Kidney epithelial cell (primary cell): ENCODE results near the gene VIPR1. TPM values are rescaled to one million over a fixed set of nuclear protein-coding genes. Genes with fewer than 3 reads are reported as not detected.

ENCODE experiments used
- DNase-seq: peaks from one replicate; pipeline ENCODE4 v3.0.0-alpha.2; 2010; ENCODE audit warnings: low read depth
- H3K27me3 ChIP-seq: 2 replicates; pipeline ENCODE4 v1.6.0; 2011; ENCODE audit warnings: low read length; ENCODE audit not compliant: control insufficient read depth, insufficient read depth
- H3K36me3 ChIP-seq: 2 replicates; pipeline ENCODE4 v1.5.1; 2011; ENCODE audit warnings: low read length; ENCODE audit not compliant: control insufficient read depth, insufficient read depth
- H3K4me3 ChIP-seq: 2 replicates; pipeline ENCODE4 v1.5.1; 2011; ENCODE audit warnings: low read depth, mild to moderate bottlenecking, control low read depth, low read length
- total RNA-seq: library from RNA; depleted of rRNA; stranded (reverse); fragments of >200 nt; gene quantifications from 2 replicates; pipeline ENCODE4 v1.2.3, GENCODE V29; 2015
- TF ChIP-seq, protein P1 (sequence below): IDR thresholded peaks from 2 replicates; pipeline ENCODE4 v1.5.1; 2011; ENCODE audit warnings: mild to moderate bottlenecking, moderate library complexity, low read length, control low read depth, inconsistent platforms; ENCODE audit not compliant: insufficient read depth, poor library complexity, severe bottlenecking

The VIPR1 gene
- total RNA-seq, 1 donor from 2014 or later, result 1.3 TPM

DNA sequence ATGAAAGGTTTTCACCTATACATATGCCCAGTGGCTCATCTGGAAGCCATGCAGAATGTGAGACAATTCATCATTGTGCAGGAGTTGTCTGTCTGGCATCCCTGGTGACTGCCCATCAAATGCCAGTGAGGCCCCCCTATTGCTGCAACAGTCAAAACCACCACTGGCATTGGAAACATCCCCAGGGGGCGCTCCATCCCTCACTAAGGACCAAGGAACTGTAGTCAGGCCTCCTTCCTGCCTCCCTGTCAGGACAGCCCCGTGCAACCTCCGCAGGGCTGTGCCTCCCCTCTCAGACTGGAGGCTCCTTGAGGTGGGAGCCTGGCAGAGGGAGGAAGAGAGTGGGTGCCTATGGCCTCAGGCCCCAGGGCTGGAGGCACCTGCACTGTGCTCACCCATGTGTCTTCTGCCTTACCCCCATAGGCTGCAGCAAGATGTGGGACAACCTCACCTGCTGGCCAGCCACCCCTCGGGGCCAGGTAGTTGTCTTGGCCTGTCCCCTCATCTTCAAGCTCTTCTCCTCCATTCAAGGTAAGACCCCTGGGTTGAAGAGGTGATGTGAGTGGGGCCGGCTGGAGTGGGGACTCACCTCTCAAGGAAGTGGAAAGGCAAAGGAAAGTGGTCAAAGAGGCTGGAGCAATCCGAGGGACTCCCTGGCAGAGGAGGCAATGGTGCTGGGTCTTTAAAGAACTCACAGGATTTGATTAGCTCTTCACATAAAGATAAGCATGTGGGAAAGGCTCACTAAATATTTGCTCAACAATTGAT is 16.5 kb downstream of the VIPR1 start:
- Histone ChIP-seq H3K4me3 (no peak overlapping the region), H3K36me3 (no peaks in the 10 kb centered on the region), H3K27me3 (no peaks in the 10 kb centered on the region)
- TF ChIP-seq, protein P1, sequence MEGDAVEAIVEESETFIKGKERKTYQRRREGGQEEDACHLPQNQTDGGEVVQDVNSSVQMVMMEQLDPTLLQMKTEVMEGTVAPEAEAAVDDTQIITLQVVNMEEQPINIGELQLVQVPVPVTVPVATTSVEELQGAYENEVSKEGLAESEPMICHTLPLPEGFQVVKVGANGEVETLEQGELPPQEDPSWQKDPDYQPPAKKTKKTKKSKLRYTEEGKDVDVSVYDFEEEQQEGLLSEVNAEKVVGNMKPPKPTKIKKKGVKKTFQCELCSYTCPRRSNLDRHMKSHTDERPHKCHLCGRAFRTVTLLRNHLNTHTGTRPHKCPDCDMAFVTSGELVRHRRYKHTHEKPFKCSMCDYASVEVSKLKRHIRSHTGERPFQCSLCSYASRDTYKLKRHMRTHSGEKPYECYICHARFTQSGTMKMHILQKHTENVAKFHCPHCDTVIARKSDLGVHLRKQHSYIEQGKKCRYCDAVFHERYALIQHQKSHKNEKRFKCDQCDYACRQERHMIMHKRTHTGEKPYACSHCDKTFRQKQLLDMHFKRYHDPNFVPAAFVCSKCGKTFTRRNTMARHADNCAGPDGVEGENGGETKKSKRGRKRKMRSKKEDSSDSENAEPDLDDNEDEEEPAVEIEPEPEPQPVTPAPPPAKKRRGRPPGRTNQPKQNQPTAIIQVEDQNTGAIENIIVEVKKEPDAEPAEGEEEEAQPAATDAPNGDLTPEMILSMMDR, result no peak
- no peak for DNase-seq

DNA sequence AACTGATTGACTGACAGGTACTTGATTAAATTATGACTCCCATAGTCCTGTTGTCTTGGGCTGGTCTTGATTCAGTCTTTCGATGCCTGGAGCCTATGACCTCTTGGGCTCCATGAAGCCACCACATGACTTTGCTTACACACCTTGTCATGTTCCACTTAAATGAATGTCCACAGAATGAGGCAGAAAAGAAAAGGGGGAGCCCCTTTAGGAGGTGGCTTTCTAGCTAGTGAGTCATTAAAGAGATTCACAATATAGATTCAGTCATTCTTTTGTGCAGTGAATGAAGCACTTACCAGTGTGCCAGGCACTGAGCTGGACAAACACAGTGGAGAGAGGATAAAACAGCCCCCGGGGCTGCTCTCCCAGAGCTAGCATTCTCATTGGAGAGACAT is 17.1 kb downstream of the VIPR1 start:
- H3K27me3 ChIP-seq, result no peaks in the 10 kb centered on the region
- no peak for DNase-seq
- no peaks in the 10 kb centered on the region for H3K36me3 ChIP-seq

DNA sequence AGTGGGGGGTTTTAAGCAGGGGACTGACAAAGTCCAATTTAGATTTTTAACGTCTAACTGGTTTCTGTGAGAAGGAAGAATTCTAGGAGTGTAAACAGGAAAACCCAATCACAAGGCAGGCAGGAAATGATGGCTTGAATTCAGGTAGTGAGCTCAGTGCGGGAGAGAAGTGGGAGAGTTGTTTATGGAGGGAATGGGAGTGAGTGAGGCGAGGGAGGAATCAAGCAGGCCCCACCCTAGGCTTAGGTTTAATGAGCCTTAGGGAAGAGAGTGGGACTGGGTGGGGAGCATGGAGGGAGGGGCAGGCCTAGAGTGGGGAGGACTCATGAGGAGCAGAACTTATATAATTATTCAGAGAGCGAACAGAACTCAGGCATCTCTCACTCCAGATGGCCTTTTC is 17.9 kb downstream of the VIPR1 start:
- no peak overlapping the region for H3K4me3 ChIP-seq
- DNase-seq, result no peak
- H3K36me3 ChIP-seq, result no peaks in the 10 kb centered on the region
- H3K27me3 ChIP-seq, result no peaks in the 10 kb centered on the region
- TF ChIP-seq, protein P1, result no peak

More for the DNA sequence above, 17.1 kb downstream of the VIPR1 start:
- TF ChIP-seq, protein P1, result no peak
- H3K4me3 ChIP-seq, result no peak overlapping the region

DNA sequence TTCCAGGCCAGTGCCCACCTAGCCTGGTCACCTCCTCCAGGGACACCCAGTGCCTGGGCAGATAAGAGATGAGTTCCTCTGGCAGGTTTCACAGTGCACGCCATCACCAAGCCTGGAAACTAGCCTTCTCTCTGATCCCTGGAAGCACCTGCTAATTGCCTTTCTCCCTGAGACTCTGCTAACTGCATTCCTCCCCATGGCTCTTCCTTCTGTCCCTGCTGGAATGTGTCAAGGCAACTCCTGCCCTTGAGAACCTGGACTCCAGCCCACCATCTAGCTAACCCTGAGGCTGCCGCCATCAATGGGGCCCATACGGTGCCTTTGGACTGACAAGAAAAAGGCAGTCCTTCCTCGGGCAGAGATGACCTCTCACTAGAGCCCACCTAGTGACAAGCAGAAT is 18.5 kb downstream of the VIPR1 start:
- Histone ChIP-seq H3K27me3 (no peaks in the 10 kb centered on the region), H3K4me3 (no peak overlapping the region), H3K36me3 (no peaks in the 10 kb centered on the region)
- TF ChIP-seq, protein P1, result no peak
- no peak for DNase-seq

DNA sequence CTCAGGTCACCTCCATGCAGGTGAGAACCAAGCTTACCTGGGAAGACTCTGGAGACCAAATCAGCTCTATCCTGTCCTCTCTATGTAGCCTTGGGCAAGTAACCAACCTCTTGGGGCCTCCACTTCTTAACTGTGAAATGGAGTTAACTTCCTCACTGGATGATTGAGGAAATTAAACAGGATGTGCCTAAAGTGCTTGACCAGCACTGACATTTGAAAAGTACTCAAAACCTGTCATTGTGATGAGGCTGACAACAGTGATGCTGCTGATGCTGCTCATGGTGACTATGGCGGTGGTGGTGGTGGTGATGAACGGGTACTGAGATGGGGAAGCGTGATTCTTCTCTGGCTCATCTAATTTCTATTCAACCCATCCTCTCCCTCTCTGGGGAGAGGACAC is 22.3 kb downstream of the VIPR1 start:
- no peak for DNase-seq
- Histone ChIP-seq H3K4me3 (no peak overlapping the region), H3K36me3 (no peaks in the 10 kb centered on the region), H3K27me3 (no peaks in the 10 kb centered on the region)
- TF ChIP-seq, protein P1, result no peak

DNA sequence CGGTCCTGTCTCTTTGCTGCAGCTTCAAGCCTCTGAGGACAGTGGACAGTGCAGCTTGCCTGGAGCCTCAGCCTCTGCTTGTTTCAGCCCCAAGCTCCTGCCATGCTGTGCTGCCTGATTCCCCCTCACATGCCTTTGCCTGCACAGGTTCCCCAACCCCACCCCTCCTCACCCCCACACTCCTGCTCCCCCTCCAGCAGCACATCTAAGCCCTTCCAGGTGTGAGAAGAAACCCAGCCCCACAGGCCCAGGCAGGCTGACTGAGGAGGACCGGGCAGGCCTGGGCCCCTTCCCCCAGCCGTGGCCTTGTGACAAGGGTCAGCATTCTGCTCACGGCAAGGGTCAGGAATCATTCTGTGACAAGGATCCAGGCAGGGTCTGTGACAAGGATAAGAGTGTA is 22.8 kb downstream of the VIPR1 start:
- Histone ChIP-seq H3K27me3 (no peaks in the 10 kb centered on the region), H3K4me3 (no peak overlapping the region), H3K36me3 (no peaks in the 10 kb centered on the region)
- no peak for DNase-seq
- TF ChIP-seq, protein P1, result no peak
